Activated T-cell treated with anti-CD3 and anti-CD28 coated beads, Interleukin-2, amount 50 U/mL, for 24 hours (primary cell): Measurements from ENCODE around the gene MILR1.
"Not testable (repeated sequence)": the region's sequence is repeated elsewhere in the genome, so short reads cannot be mapped to it uniquely, and the experiment has no call there.

Source experiments
- DNase-seq: peaks from one replicate; pipeline ENCODE4 v3.0.0-alpha.2; 2020
- H3K27ac Mint-ChIP-seq: 2 replicates; pipeline ENCODE4 v1.8.0; 2020; ENCODE audit warnings: mild to moderate bottlenecking, mixed read lengths
- H3K27me3 Mint-ChIP-seq: 2 replicates; pipeline ENCODE4 v1.8.0; 2020; ENCODE audit warnings: mixed read lengths
- H3K36me3 Mint-ChIP-seq: 2 replicates; pipeline ENCODE4 v1.8.0; 2020; ENCODE audit warnings: low read depth, mixed read lengths
- H3K4me1 Mint-ChIP-seq: 2 replicates; pipeline ENCODE4 v1.8.0; 2020; ENCODE audit warnings: low read depth, mixed read lengths
- H3K4me3 Mint-ChIP-seq: 2 replicates; pipeline ENCODE4 v1.8.0; 2020; ENCODE audit warnings: mild to moderate bottlenecking, moderate library complexity, mixed read lengths
- H3K9me3 Mint-ChIP-seq: 2 replicates; pipeline ENCODE4 v1.8.0; 2020; ENCODE audit warnings: mixed read lengths

Gene MILR1

GRCh38 chr17:64442541-64442971 is 6.4 kb upstream of the MILR1 start:
- Mint-ChIP-seq H3K4me3 (no peak overlapping the region), H3K27ac (peak overlapping the region; percentile 80)

GRCh38 chr17:64443086-64443760 is 5.7 kb upstream of the MILR1 start:
- no peaks in the 10 kb centered on the region for H3K27me3 Mint-ChIP-seq

More at GRCh38 chr17:64442541-64442971, 6.4 kb upstream of the MILR1 start:
- H3K27me3 Mint-ChIP-seq: no peaks in the 10 kb centered on the region
- H3K9me3 Mint-ChIP-seq: peaks cover 14% of the 10 kb centered on the region
- peaks cover 21% of the 10 kb centered on the region for H3K4me1 Mint-ChIP-seq
- peaks cover 5% of the 10 kb centered on the region for H3K36me3 Mint-ChIP-seq
- DNase-seq: no peak

GRCh38 chr17:64447526-64447925 is 1.4 kb upstream of the MILR1 start:
- no peaks in the 10 kb centered on the region for H3K27me3 Mint-ChIP-seq
- DNase-seq: no peak
- no peak overlapping the region for H3K4me3 Mint-ChIP-seq
- H3K4me1 Mint-ChIP-seq: peaks cover 14% of the 10 kb centered on the region
- no peaks in the 10 kb centered on the region for H3K36me3 Mint-ChIP-seq
- H3K9me3 Mint-ChIP-seq: no peaks in the 10 kb centered on the region
- H3K27ac Mint-ChIP-seq: no peak overlapping the region

More at GRCh38 chr17:64443086-64443760, 5.7 kb upstream of the MILR1 start:
- H3K27ac Mint-ChIP-seq: no peak overlapping the region
- DNase-seq: no peak
- peaks cover 21% of the 10 kb centered on the region for H3K4me1 Mint-ChIP-seq
- H3K4me3 Mint-ChIP-seq: no peak overlapping the region
- peaks cover 8% of the 10 kb centered on the region for H3K9me3 Mint-ChIP-seq
- H3K36me3 Mint-ChIP-seq: peaks cover 5% of the 10 kb centered on the region

- Mint-ChIP-seq H3K27me3 (no peaks in the 10 kb centered on the region), H3K4me3 (no peak overlapping the region), H3K27ac (no peak overlapping the region), H3K36me3 (no peaks in the 10 kb centered on the region), H3K4me1 (peaks cover 8% of the 10 kb centered on the region), H3K9me3 (no peaks in the 10 kb centered on the region)
- no peak for DNase-seq
These were observed 630 bp downstream of the MILR1 start for GRCh38 chr17:64449545-64449944.

- Mint-ChIP-seq H3K4me3 (no peak overlapping the region), H3K27ac (peak overlapping the region; percentile 71), H3K36me3 (no peaks in the 10 kb centered on the region), H3K9me3 (no peaks in the 10 kb centered on the region), H3K4me1 (peaks cover 13% of the 10 kb centered on the region), H3K27me3 (no peaks in the 10 kb centered on the region)
- no peak for DNase-seq
These were observed 7.3 kb downstream of the MILR1 start for GRCh38 chr17:64455993-64456885.

GRCh38 chr17:64457156-64457555 is 8.2 kb downstream of the MILR1 start:
- peaks cover 13% of the 10 kb centered on the region for H3K4me1 Mint-ChIP-seq

GRCh38 chr17:64458756-64459155 is 9.8 kb downstream of the MILR1 start:
- Mint-ChIP-seq H3K4me1 (peaks cover 13% of the 10 kb centered on the region), H3K9me3 (no peaks in the 10 kb centered on the region), H3K36me3 (no peaks in the 10 kb centered on the region), H3K27ac (no peak overlapping the region), H3K4me3 (no peak overlapping the region), H3K27me3 (no peaks in the 10 kb centered on the region)
- no peak for DNase-seq

More at GRCh38 chr17:64457156-64457555, 8.2 kb downstream of the MILR1 start:
- Mint-ChIP-seq H3K27me3 (no peaks in the 10 kb centered on the region), H3K4me3 (no peak overlapping the region), H3K27ac (no peak overlapping the region), H3K9me3 (no peaks in the 10 kb centered on the region), H3K36me3 (no peaks in the 10 kb centered on the region)
- no peak for DNase-seq

GRCh38 chr17:64459284-64459747 is 10.4 kb downstream of the MILR1 start:
- Mint-ChIP-seq H3K4me3 (no peak overlapping the region), H3K4me1 (peaks cover 13% of the 10 kb centered on the region), H3K36me3 (no peaks in the 10 kb centered on the region), H3K27ac (no peak overlapping the region), H3K9me3 (no peaks in the 10 kb centered on the region), H3K27me3 (no peaks in the 10 kb centered on the region)
- no peak for DNase-seq

- not testable (repeated sequence) for H3K27ac Mint-ChIP-seq, DNase-seq, H3K36me3 Mint-ChIP-seq, H3K27me3 Mint-ChIP-seq, H3K4me3 Mint-ChIP-seq, H3K9me3 Mint-ChIP-seq
- H3K4me1 Mint-ChIP-seq: peaks cover 13% of the 10 kb centered on the region
These were observed 10.9 kb downstream of the MILR1 start for GRCh38 chr17:64459818-64460217.

GRCh38 chr17:64460955-64461354 is 12.0 kb downstream of the MILR1 start:
- Mint-ChIP-seq H3K27ac (no peak overlapping the region), H3K4me1 (peaks cover 12% of the 10 kb centered on the region), H3K4me3 (no peak overlapping the region), H3K27me3 (no peaks in the 10 kb centered on the region), H3K36me3 (no peaks in the 10 kb centered on the region), H3K9me3 (no peaks in the 10 kb centered on the region)
- DNase-seq: no peak

- DNase-seq: no peak
- H3K27ac Mint-ChIP-seq: no peak overlapping the region
- no peaks in the 10 kb centered on the region for H3K36me3 Mint-ChIP-seq
- H3K9me3 Mint-ChIP-seq: no peaks in the 10 kb centered on the region
- H3K27me3 Mint-ChIP-seq: no peaks in the 10 kb centered on the region
- H3K4me1 Mint-ChIP-seq: peaks cover 7% of the 10 kb centered on the region
- no peak overlapping the region for H3K4me3 Mint-ChIP-seq
These were observed 12.9 kb downstream of the MILR1 start for GRCh38 chr17:64461788-64462187.

- Mint-ChIP-seq H3K27ac (no peak overlapping the region), H3K36me3 (no peaks in the 10 kb centered on the region), H3K27me3 (no peaks in the 10 kb centered on the region), H3K9me3 (no peaks in the 10 kb centered on the region), H3K4me1 (no peaks in the 10 kb centered on the region), H3K4me3 (no peak overlapping the region)
- no peak for DNase-seq
These were observed 17.3 kb downstream of the MILR1 start for GRCh38 chr17:64466019-64466735.

GRCh38 chr17:64466834-64467233 is 17.9 kb downstream of the MILR1 start:
- not testable (repeated sequence) for DNase-seq, H3K4me1 Mint-ChIP-seq, H3K27me3 Mint-ChIP-seq, H3K27ac Mint-ChIP-seq, H3K36me3 Mint-ChIP-seq, H3K9me3 Mint-ChIP-seq, H3K4me3 Mint-ChIP-seq

- Mint-ChIP-seq H3K9me3 (no peaks in the 10 kb centered on the region), H3K4me1 (no peaks in the 10 kb centered on the region), H3K27ac (no peak overlapping the region), H3K36me3 (no peaks in the 10 kb centered on the region), H3K4me3 (no peak overlapping the region), H3K27me3 (no peaks in the 10 kb centered on the region)
- DNase-seq: no peak
These were observed 21.7 kb downstream of the MILR1 start for GRCh38 chr17:64470625-64471024.
